GM21576 (cell line): ENCODE data around the gene PPRC1.

Source experiments
- ATAC-seq: cut with Tn5 transposase; IDR thresholded peaks from one replicate; pipeline ENCODE4 v1.9.1; 2021; ENCODE audit warnings: mild to moderate bottlenecking, moderate library complexity; ENCODE audit not compliant: unreplicated experiment

PPRC1 gene

DNA sequence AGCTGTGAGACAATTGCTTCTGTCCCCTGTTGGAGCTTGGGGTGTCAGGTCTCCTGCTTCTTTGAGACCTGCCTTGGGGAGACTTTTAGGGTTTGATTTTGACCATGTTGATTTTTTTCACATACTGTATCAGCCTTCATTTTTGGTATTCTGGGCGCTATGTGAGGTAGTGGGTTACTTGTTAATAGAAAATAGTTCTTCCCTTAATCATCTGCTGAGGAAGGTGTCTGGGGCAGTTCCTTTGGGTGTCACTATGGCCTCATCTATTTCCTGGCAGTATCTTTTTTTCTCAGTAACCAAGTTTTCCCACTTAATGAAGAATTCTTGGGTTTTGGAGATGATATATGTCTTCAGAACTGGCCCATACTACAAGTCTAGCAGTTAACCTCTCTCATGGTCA is 14.7 kb downstream of the PPRC1 start:
- ATAC-seq, result no peak

DNA sequence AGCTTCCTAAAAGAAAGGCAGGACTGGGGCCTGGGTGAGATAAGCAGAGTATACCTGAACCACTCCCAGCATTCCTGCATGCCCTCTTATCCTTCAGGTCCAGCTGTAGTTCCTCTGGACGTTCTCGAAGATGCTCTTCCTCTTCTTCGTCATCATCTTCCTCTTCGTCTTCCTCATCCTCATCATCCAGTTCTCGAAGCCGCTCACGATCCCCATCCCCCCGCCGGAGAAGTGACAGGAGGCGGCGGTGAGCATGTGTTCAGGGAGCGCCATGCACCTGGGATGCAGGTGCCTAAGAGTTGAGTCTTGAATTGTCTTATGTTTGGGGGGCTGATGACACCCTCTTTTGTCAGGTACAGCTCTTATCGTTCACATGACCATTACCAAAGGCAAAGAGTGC is 15.4 kb downstream of the PPRC1 start:
- no peak for ATAC-seq

DNA sequence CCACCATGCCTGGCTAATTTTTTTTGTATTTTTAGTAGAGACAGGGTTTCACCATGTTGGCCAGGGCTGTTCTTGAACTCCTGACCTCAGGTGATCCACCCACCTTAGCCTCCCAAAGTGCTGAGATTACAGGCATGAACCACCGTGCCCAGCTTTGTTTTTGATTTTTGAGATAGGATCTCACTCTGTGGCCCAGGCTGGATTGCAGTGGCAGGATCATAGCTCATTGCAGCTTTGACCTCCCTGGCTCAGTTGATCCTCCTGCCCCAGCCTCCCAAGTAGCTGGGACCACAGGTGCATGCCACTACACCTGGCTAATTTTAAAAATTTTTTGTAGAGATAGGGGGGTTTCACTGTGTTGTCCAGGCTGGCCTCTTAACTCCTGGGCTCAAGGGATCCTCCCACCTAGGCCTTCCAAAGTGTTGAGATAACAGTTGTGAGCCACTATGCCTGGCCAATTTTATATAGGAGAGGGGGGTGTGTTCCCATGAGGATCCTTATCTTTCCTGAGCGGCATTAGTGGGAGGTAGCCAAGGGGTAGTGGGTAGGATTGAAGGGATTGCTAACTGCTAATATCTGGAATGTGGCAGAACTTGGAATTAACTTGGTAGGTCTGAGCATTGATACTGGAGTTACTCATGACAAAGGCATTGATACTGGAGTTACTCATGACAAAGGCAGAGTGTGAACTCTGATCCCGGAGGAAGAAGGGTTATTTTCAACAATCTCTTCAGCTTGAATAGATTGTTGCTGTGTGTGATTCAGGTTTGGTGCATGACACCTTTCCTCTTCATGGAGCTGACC is 18.3 kb downstream of the PPRC1 start:
- ATAC-seq, result no peak

DNA sequence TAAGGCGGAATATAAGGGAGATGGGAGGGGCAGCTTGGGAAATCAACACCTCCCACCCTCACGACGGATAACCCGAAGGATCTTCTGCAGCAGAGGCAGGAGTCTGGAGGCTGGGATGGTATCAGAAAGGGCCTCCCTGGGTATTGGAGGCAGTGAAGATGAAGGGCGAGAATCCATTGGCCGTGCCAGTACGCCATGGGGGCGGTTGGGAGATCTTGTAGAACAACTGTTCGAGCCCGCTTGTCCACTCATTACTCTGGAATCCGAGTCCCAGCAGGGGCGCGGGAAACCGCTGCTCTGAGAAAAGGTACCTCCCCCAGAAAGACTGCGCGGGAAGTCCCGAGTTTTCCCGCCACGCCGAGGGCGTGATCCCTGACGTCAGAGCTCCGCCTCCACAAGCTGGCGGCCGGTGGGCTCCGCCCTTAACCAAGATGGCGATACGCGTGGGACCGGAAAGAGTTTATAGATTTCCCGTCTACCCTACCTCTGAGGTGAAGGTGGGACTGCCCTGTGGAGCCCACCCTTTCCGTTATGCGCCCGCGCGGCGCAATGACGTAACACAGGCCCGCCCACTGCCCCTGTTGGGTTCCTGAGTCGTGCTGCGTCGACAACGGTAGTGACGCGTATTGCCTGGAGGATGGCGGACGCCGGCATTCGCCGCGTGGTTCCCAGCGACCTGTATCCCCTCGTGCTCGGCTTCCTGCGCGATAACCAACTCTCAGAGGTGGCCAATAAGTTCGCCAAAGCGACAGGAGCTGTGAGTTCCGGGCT is 19.1 kb downstream of the PPRC1 start, which contains the start of gene NOLC1:
NOLC1 (plus strand) TSS at position 616 of the 771 bp plus-strand sequence; CDS start at position 638, 22 bp downstream.
- peak; percentile 93 for ATAC-seq

DNA sequence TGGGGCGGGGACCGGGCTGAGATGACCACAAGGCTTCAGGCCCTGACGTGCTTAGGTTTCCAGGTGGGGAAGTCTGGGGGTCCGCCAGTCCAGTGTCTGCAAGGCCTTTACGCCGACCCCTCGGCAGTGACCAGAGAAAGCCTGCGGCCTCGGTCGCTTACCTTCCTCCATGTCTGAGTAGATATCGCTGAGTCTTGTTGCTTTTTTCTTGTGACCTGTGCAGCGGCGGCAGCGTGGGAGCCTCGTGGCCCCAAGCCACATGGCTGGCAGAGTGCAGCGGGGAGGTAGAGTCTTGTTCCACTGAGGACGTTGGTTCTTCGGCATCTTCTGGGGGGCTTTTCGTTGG is 19.7 kb downstream of the PPRC1 start:
- ATAC-seq, result no peak

DNA sequence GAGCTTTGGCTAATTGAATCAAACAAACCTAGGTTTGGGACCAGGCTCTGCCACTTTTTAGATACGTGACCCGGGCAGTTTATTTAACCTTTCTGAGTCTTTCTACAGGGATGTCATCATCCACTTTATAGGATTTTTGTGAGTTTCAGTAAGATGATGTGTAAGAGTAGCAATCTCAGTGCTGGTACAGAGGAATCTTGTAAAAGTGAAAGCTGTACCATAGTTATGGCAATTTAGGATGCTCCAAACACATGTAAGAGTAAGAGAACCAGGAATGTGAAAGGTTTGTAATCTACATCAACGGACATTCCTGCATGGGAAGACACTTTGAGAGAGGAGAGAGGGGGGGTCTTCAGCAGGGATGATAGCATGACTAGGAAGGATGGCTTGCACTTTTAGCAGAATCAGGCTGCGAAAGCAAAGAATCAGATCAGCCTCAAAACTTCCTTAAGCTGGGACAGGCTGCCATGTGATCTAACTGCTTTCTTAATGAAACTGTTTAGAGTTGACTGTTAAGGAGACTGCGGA is 20.3 kb downstream of the PPRC1 start:
- ATAC-seq, result no peak

DNA sequence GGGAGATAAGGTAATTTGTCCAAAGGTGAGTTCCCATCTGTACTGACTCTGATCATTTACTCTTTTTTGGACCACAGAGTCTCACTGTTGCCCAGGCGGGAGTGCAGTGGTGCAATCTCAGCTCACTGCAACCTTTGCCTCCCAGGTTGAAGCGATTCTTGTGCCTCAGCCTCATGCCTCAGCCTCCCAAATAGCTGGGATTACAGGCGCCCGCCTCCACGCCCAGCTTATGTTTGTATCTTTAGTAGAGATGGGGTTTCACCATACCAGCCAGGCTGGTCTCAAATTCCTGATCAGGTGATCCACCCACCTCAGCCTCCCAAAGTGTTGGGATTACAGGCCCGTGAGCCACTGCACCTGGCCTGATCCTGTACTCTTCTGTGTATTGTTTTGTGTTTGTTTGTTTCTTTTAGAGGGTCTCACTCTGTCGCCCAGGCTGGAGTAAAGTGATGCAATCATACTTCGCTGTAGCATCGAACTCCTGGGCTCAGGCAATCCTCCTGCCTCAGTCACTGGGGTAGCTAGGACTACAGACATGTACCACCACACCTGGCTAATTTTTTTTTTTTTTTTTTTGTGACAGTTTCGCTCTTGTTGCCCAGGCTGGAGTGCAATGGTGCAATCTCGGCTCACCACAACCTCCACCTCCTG is 21.8 kb downstream of the PPRC1 start:
- ATAC-seq, result no peak

DNA sequence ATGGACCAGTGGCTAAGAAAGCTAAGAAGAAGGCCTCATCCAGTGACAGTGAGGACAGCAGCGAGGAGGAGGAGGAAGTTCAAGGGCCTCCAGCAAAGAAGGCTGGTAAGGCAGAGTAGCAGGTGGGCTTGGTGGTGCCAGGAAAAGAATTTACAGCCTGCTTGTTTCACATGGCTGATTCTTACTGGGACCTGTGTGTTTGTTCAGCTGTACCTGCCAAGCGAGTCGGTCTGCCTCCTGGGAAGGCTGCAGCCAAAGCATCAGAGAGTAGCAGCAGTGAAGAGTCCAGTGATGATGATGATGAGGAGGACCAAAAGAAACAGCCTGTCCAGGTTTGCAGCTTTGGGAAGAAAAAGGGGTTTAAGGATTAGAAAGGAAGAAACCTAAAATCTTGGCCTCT is 24.4 kb downstream of the PPRC1 start:
- ATAC-seq, result no peak

DNA sequence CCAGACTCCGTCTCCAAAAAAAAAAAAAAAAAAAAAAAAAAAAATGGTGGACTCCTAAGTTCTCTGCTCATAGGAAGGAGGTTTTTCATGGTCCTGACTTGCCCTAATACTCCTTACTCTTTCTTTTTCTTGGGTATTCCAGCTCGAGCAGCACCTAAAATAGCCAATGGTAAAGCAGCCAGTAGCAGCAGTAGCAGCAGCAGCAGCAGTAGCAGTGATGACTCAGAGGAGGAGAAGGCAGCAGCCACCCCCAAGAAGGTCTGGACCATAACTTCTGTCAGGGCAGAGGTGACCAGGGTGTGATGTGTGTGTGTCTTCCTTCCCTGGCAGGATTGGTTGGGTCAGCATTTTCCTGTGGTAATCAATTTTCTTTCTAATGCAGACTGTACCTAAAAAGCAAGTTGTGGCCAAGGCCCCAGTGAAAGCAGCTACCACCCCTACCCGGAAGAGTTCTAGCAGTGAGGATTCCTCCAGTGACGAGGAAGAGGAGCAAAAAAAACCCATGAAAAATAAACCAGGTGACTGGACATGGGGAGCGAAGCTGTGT is 26.3 kb downstream of the PPRC1 start:
- no peak for ATAC-seq

DNA sequence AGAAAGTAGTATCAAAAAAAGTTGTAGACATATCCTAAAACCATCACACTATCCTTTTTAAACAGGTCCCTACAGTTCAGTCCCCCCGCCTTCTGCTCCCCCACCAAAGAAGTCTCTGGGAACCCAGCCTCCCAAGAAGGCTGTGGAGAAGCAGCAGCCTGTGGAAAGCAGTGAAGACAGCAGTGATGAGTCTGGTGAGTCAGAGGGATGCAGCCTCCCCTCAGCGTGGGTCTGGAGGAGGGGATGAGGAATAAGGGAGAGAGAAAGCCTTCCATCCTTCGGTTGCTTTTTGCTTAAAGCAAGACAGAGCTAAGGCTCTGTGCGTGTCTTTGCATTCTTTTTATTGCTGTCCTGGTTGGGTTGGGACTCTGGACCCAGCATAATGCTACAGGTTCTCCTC is 27.0 kb downstream of the PPRC1 start:
- ATAC-seq, result no peak

DNA sequence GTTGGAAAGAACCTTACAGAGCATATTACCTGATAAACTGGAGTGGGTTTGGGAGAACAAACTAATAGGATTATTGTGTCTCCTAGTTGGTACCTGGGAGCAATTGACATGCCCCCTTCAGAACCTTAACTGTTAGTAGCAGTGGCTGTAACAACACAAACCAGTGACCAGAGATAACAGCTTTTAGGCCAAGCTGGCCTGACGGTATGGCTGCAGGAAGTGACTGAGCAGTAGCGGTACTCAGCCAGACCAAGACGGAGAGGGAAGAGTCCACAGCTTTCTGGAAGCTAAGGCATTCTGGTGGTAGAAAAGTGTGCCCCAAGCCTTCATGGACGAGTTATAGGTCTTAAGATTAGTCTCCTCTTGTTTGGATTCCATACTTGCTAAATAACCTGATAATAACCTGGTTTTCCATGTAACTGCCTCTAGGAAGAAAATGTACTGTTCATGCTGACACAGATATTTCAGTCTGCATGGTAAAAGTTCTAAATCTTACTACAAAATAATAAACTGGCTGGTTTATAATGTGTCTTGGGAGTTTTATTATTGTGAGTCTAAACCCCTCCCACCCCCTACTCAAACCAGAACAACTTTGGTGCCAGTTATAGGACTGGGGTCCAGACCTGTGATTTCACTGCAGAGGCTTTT is 30.6 kb downstream of the PPRC1 start:
- ATAC-seq, result no peak

DNA sequence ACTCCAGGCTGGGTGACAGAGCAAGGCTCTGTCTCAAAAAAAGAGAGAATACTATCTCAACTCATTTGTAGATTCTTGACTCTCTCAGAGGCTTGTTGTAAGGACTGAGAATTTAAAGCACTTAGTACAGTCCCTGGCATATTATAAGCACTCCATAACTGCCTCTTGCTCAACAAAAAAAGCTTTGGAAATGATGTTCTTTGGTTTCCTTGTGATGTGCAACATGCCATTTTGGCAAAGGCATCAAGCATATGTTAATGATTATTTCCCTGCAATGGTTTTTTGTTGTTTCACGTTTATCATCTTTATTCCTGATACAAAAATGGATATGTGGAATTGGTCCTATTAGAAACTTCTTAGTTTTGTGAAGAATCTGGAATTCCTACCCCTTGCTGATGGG is 35.0 kb downstream of the PPRC1 start:
- no peak for ATAC-seq

DNA sequence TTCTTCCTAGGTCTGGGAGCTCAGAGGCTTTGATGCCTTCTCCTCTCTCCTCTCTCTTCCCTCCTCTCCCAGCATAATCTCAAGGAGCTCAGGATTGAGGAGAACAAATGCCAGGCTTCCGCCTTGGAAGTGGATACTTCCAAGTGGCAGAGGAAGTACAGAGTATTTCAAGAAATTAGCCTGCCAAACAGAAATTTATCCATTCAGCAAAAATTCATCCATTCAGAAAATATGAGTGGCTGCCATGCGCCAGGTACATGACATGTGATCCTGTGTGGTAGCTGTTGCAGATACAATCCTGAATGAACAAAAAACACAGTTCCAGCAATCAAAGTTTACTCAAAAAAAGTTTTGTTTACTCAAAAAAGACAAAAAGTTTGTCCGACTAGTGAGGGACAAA is 37.8 kb downstream of the PPRC1 start:
- no peak for ATAC-seq

DNA sequence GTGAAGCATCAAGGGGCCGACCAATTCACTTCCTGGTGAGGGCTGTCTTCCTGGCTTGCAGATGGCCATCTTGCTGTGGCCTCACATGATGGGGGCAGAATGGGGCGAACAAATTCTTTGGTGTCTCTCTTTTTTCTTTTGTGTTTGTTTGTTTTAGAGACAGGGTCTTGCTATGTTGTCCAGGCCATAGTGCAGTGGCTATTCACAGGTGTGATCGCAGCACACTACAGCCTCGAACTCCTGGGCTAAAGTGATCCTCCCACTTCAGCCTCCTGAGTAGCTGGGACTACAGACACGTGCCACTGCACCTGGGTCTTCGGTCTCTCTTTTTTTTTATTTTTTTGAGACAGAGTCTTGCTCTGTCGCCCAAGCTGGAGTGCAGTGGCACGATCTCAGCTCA is 39.4 kb downstream of the PPRC1 start:
- ATAC-seq, result no peak

DNA sequence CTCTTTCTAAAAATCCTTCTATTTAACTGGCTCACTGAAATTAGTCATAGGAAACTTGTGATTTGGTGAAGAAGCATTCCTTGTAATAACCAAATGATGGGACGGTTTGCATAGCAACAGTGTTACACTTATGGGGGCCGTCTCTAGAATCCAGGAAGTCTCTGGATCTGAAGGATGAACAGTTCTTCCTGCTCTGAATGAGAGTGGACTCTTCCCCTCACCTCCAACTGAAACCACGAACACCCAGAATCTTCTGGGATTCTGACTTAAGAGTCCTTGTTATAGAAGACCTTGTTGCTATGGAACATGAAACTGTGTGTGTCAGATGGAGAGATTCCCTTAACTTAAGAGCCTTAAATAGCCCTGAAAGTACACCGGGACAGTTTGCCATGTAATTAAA is 42.6 kb downstream of the PPRC1 start:
- ATAC-seq, result no peak

DNA sequence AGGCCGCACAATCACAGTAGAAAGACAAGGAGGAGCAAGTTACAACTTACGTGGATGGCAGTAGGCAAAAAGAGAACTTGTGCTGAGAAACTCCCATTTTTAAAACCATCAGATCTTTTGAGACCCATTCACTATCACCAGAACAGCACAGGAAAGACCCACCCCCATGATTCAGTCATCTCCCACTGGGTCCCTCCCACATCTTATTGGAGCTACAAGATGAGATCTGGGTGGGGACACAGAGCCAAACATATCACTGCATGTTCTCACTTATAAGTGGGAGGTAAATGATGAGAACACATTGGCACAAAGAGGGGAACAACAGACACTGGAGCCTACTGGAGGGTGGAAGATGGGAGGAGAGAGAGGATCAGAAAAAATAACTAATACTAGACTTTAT is 51.8 kb downstream of the PPRC1 start:
- ATAC-seq, result no peak

DNA sequence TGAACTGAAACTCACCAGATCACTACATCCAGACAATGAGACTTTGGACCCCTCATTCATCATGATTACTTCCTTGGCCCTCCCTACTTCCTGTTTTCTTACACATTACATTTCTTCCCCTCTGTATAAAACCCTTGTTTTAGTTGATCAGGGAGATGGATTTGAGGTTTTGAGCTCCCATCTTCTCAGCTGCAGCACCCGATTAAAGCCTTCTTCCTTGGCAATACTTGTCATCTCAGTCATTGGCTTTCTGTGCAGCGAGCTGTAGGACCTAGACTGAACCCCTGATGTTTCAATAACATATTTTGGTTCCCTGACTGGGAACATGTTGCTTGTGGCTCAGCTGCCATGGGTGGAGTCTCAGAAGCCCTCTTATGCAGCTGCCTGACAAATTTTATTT is 52.4 kb downstream of the PPRC1 start:
- no peak for ATAC-seq

DNA sequence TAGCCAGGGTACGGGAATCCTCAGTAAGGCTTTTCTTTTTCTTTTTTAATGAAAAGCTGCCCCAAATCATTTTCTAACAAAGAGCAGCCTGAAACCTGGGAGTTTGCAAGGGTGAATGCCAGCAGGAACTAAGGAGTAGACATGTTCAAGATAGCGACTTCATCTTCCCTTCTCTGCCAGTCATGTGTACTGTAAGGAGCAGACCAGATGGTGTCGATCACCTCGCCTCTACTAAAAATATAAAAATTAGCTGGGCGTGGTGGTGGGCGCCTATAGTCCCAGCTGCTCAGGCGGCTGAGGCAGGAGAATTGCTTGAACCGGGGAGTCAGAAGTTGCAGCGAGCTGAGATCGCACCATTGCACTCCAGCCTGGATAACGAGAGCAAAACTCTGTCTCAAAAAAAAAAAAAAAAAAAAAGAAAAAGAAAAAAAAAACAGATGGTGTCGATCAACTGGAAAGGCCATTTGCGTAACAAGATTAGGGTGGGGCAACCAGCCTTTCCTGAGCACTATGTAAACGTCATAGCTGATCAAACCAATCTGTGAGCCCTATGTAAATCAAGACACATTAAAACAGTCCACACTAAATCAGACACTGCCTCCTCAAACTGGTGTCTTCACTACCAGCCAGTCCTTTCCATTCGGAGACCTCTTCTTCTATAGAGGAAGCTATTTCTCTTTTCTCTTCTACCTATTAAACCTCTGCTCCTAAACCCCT is 53.1 kb downstream of the PPRC1 start:
- no peak for ATAC-seq

DNA sequence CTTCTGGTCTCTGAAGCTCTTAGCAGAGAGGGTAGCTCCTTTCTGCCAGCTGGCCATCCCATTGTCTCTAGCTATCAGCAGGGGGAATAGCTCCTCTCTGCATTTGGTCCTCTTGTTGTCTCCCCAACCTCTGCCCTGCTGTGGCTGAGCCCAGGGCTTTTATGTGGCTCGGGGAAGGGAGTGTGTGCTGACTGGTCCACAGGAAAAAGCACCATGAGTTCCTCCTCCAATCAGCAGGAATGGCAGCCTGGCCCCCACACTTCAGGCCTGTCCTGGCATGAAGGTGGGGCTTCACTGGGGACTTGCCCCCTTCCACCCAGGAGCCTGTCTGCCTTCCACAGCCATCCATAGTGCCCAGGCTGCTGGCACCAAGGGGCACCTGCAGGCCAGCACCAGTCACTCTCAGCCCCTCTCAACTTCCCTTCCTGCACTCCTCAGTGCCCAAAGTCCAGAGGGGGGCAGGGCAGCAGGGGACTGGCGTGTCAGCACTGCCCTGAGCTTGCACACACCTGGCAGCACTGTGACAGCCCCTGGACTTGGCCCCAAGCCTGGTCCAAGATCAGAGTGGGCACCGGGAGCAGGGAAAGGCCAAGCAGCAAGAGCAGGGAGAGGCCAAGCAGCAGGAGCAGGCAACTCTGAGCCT is 55.6 kb downstream of the PPRC1 start:
- ATAC-seq, result no peak
